GM12892 (cell line): Measurements from ENCODE around the gene IFNGR1.

Experiments used
- DNase-seq: peaks from one replicate; pipeline ENCODE4 v3.0.0; 2011; ENCODE audit not compliant: insufficient read length
- FAIRE-seq: peaks from 2 replicates; lab custom pipeline; 2011; peaks lifted over from hg19 to GRCh38; lab: Jason Lieb, UNC
- POLR2A ChIP-seq: IDR thresholded peaks from 2 replicates; pipeline ENCODE4 v1.6.1; 2011; ENCODE audit warnings: low read depth, low read length, control low read depth
- POLR2AphosphoS5 ChIP-seq: IDR thresholded peaks from 2 replicates; pipeline ENCODE4 v1.6.1; 2011; ENCODE audit warnings: low read depth, low read length, control low read depth
- TAF1 ChIP-seq: IDR thresholded peaks from 2 replicates; pipeline ENCODE4 v1.6.1; 2011; ENCODE audit warnings: low read depth, mild to moderate bottlenecking, control low read depth, low read length, borderline replicate concordance

IFNGR1 gene

GRCh38 chr6:137233911-137234863 is 15.0 kb upstream of the IFNGR1 start:
- DNase-seq (no peak), FAIRE-seq (no peak)
- TF ChIP-seq POLR2AphosphoS5, result no peak
- TF ChIP-seq TAF1, result no peak
- no peak for TF ChIP-seq POLR2A

DNA sequence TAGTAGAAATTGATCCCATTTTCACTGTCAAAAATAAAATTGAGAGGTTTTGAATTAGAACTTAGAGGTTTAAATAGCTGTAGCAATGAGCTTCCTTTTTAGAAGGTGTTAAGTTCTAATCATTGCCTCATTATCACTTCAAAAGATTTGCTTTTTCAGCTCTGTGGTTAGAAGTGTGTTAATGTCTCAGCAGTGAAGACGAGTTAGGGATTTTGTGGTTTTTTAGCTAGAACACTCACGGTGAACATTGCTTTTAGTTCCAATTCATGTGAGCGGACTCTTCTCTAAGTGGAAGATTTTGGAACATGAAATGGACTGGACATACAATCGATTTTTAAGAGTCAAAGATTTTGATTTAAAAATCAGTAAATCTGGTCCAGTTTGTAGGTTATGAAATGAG is 12.7 kb upstream of the IFNGR1 start:
- TF ChIP-seq POLR2A (no peak), POLR2AphosphoS5 (no peak), TAF1 (no peak)
- DNase-seq (no peak), FAIRE-seq (no peak)

GRCh38 chr6:137230956-137231555 is 11.9 kb upstream of the IFNGR1 start:
- FAIRE-seq, result no peak
- TF ChIP-seq TAF1 (no peak), POLR2AphosphoS5 (no peak), POLR2A (no peak)
- no peak for DNase-seq

DNA sequence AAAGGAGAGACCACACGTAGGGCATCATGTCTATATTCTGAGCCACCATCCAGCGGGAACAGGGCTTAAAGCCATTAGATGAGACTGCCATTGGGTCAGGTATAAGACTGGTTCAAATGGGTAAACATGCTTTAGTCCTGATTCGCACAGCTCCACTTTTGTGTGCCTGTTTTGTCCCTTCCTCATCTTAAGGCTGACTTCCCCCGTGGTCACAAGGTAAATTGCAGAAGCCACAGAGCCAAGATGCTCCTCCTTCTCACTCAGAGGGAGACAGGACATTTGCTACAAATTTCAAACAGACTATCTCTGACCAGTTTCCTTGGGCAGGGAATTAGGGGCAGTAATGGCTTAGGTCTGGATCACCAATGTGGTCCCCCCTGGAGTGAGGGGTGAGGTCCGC is 11.4 kb upstream of the IFNGR1 start:
- FAIRE-seq (peak; percentile 33), DNase-seq (no peak)
- TF ChIP-seq POLR2AphosphoS5 (no peak), POLR2A (no peak), TAF1 (no peak)

DNA sequence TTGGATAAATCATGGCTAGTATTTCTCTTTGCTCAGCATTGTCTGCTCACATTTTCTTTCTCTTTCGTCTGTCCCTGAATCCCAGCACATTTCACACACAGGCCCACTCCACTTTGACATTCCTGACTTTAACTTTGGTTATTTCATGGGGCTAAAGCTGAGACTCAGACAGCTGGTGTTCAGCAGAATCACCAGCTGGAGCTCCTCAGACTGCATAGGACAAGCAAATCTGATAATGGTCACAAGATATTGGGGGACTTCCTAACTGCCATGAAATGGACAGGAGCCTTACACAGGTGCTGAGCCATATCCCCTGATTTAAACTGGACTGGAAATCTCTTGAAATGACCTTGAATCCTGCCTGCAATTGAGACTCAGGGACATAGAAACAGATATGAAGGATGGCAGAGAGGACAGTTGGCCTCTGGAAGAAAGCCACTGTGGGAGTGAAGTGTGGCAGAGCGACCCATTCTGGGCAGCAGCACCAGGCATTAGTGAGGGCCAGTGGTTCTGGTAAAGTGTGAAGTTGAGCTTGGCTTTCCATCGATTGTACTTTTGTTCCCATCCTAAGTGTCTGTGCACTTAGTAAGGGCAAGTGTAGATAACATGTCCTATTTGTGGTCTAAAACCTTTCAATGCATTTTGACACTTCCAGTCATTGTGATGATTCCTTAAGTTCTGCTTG is 10.0 kb upstream of the IFNGR1 start:
- DNase-seq (no peak), FAIRE-seq (peak; percentile 82)
- TF ChIP-seq TAF1 (no peak), POLR2A (no peak), POLR2AphosphoS5 (no peak)

DNA sequence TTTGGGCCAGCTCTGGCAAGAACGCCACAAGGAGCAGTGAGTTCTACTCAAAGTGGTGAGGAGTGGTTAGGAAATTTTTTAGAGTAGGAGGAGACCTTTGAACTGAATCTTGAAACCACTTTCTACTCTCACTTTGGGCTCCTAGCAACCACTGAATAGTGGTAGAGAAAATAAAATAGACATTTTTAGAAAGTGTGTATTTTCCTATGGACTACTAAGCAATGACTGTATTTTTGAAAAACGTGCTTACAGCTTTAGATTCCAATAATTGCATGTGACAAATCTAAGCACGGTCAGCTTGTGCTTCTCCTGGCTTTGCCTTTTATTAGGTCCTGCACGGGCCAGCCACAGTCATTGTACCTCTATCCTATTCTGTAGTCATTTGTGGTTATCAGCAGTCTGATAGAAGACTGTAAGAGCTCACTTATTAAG is 8.7 kb upstream of the IFNGR1 start:
- FAIRE-seq, result peak; percentile 69
- no peak for TF ChIP-seq POLR2A
- DNase-seq, result no peak

GRCh38 chr6:137226697-137227096 is 7.5 kb upstream of the IFNGR1 start:
- FAIRE-seq (no peak), DNase-seq (no peak)
- TF ChIP-seq POLR2A, result no peak
- no peak for TF ChIP-seq POLR2AphosphoS5
- TF ChIP-seq TAF1, result no peak

DNA sequence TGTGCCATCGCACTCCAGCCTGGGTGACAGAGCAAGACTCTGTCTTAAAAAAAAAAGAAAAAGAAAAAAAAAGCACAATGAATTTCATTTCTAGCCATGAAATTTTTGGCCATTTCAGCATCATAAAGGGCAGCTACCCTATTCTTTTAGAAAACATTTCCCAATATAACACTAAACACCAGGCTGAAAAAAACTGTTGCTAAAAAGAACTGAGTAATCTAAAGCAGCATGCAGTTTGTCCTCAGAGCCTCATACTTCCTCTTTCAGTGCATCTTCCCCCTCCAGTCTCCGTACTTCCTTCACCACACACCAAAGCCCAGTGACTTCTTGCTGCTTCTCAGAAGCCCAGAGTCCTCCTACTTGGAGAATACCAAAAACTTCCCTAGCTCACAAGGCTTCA is 5.6 kb upstream of the IFNGR1 start:
- FAIRE-seq (peak; percentile 89), DNase-seq (no peak)

DNA sequence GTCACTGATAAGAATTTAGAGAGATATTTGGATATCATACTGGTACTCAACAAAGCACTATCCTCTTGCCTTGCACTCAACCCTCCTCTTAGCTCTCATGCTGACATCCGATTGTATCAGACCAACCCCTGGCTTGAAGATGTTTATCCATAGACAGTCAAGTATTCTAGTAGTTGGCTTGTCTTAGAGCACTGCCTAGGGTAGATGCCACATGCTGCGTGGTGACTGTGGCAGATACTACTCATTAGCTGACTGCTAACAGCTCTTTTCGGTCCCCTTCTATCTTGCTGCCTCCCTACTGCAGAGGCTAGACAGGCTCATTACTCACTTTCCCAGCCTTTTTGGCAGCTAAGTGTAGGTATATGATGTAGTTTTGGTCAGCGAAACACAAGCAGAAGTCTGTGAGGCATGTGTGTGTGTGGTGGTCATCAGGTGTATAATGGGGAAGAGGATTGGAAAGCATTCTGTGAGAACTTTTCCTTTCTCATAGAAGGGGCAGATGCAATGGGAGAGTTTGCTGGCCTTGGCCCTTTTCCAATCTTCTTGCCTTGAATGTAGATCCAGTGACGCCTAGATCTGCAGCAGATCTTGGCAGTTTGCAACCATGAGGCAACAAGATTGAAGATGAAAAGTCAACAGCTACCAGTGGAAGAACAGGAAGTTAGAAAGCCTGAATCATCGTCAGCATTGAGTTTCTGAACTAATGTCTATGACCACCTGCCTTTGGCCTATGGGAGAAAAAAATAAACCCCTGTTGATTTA is 4.4 kb upstream of the IFNGR1 start:
- FAIRE-seq (peak; percentile 66), DNase-seq (no peak)
- TF ChIP-seq POLR2A, result no peak

More for the DNA sequence above, 5.6 kb upstream of the IFNGR1 start:
- TF ChIP-seq POLR2AphosphoS5, result no peak

DNA sequence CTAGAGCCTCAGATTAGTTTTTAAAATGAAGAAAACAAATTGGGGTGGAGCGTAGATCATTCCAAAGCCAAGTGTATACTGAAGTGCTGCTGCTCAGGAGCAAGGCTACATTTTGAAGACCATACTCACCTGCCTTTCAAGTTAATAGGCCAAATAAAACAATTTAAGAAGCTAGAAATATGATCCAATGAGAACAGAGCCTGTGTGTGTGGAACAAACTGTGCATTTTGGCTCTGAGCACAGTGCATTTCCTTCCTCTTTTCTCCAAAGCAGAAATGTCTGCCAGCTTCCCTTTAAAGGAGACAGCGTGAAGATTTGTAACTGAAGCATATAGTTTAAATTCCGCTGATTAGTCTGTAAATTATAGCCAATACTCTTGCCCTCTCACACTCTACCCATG is 3.2 kb upstream of the IFNGR1 start:
- TF ChIP-seq POLR2AphosphoS5, result no peak
- no peak for TF ChIP-seq POLR2A
- no peak for TF ChIP-seq TAF1
- DNase-seq (no peak), FAIRE-seq (no peak)

- FAIRE-seq (peak; percentile 62), DNase-seq (no peak)
- TF ChIP-seq TAF1, result no peak
- TF ChIP-seq POLR2A, result no peak
- no peak for TF ChIP-seq POLR2AphosphoS5
These were observed 573 bp upstream of the IFNGR1 start for GRCh38 chr6:137219664-137220252.
